GM13976 (cell line): ENCODE data around the gene CDC42EP2.

ENCODE experiments used
- DNase-seq: peaks from one replicate; pipeline ENCODE4 v3.0.0; 2012; ENCODE audit warnings: low spot score
- in situ Hi-C: fragments of 300-500 bp; cut with MboI; formaldehyde crosslinking; loops from one replicate; pipeline ENCODE4 v1.12.0; 2022; ENCODE audit warnings: low sequenced_read_pairs, mixed read lengths, inconsistent platforms; ENCODE audit not compliant: unreplicated experiment
- TF ChIP-seq, protein P1 (sequence below): IDR thresholded peaks from 2 replicates; pipeline ENCODE4 v1.5.1; 2012; ENCODE audit warnings: borderline replicate concordance, mild to moderate bottlenecking; ENCODE audit not compliant: insufficient read depth; ENCODE audit errors: extremely low read depth, missing control alignments, control extremely low read depth

CDC42EP2 gene

DNA sequence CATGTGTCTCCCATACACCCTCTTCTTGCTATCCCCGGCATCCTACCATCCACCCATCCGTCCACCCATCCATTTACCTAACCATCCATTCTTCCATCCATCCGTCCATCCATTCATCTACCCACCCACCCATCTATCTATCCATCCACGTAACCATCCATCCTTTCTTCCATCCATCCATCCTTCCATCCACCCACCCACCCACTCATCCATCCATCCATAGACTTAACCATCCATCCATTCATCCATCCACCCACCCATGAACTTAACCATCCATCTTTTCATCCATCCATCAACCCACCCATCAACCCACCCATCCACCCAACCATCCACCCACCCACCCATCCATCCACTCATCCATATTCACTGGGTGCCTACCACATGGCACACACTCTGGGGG is 10.6 kb upstream of the CDC42EP2 start:
- in situ Hi-C loops, result no loop called here
- TF ChIP-seq, protein P1, sequence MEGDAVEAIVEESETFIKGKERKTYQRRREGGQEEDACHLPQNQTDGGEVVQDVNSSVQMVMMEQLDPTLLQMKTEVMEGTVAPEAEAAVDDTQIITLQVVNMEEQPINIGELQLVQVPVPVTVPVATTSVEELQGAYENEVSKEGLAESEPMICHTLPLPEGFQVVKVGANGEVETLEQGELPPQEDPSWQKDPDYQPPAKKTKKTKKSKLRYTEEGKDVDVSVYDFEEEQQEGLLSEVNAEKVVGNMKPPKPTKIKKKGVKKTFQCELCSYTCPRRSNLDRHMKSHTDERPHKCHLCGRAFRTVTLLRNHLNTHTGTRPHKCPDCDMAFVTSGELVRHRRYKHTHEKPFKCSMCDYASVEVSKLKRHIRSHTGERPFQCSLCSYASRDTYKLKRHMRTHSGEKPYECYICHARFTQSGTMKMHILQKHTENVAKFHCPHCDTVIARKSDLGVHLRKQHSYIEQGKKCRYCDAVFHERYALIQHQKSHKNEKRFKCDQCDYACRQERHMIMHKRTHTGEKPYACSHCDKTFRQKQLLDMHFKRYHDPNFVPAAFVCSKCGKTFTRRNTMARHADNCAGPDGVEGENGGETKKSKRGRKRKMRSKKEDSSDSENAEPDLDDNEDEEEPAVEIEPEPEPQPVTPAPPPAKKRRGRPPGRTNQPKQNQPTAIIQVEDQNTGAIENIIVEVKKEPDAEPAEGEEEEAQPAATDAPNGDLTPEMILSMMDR, result no peak

DNA sequence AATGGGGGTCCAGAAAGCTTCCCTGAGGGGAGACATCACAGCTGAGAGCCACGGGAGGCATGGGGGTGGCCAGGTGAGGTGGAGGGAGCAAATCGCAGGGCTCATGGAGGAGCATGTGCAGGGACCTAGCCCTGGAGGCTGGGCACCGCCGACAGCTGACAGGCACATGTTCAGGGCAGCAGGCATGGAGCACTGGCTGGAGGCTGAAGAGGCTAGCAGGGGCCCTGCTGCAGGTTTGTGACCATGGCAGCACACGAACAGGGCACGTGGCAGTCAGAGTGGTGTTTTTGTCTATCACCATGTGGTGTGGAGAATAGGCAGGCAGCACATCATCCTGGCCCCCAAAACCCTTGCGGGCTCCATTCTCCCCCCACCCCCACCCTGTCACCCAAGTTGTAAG is 10.1 kb upstream of the CDC42EP2 start:
- in situ Hi-C loops, result no loop called here
- TF ChIP-seq, protein P1, result no peak
- DNase-seq, result no peak

More for the DNA sequence above, 10.6 kb upstream of the CDC42EP2 start:
- DNase-seq, result no peak

DNA sequence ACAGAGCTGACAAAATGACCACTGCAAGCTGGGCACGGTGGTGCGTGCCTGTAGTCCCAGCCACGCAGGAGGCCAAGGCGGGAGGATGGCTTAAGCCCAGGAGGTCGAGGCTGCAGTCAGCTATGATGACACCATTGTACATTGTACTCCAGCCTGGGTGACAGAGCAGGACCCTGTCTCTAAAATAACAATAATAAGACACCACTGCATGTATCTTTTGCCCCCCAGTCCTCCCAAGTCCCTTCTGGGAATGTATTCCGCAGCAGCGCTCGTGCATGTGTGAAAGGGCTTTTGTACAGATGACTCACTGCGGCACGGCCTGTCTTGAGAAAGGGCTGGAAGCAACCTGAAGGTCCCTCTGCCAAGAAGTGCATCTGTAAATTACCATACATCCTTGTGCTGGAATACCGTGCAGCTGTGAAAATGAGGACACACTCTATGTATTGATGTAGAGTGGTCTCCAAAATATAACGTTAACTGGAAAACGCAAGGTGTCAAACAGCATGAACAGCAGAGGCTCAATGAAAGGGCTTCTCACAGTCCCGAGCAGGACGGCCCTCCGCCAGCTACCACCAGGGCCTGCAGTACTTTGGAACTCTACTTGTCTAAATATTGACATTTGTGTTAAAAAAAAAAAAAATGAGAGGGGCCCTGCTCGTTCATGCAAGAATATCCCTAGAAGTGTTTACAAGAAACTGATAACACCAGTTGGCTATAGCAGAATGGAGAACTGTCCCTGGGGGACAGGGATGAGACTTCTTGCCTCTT is 9.0 kb upstream of the CDC42EP2 start:
- in situ Hi-C loops, result no loop called here
- TF ChIP-seq, protein P1, result no peak
- DNase-seq, result no peak

DNA sequence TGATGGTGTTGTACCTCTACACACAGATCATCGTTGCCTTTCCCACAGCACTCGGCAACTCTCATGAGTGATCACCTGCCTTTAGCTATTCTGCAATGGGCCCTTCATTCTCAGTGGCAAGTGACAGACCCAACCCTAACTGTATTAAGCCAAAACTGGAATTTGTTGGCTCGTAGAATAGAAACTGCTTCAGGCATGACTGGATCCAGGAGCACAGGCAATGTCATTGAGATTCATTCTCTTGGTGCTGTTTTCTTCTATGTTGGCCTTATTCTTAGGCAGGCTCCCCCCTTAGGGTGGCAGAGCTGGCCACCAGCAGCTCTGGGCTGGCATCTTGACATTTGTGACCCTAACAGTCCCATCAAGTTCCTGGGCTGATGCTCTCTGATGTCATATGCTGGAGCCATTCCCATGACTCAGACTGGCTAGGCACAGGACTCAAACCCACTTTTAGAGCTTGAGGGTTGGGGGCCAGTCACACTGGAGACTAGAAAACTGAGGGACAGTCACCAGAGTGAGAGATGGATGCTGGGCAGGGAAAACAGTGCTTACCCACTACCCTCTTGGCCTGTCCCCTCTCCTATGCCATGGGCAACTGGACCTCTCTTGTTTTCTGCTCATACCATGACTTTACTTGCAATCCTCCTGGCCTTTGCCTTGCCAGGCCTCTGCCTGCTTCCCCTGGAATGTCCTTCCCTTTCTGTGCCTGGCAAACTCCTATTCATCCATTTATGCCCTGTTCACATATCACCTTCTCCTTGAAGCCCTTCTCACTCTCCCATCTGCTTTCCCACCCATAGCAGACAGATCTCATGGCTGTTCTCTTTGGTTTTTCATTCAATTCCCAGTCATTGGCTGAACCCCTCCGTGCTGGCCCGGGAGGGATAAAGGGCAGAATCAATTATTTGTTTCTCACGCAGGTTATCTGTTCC is 7.1 kb upstream of the CDC42EP2 start:
- in situ Hi-C loops, result no loop called here
- TF ChIP-seq, protein P1, result no peak
- no peak for DNase-seq

DNA sequence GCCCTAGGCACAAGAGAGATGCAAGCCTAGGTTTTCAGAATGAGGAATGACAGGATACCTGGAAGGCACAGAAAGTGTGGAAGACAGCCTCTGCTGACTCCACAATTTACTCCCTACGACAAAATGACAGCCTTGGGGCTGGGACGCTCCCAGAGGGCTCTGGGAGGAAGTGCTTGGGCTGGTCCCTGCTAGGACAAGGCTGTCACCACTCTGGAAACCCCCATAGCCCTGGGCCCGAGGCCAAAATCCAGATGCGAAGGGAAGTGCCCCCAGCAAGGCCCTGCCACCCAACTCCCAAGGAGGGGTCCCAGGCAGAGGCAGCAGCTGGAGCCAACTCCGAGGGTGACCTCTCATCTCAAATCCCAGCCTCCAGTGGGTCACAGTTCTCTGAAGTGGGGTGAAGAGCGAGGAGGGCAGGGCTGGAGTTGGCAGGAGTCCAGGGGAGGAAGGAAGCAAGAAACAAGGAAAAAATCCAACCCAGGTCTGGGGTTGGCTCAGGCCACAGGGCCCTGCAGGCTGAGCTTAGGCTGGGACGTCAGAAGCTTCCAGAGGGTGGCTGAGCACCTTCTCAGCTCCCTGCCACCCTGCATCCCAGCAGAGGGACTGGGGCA is 6.3 kb upstream of the CDC42EP2 start:
- TF ChIP-seq, protein P1, result no peak
- in situ Hi-C loops, result no loop called here
- DNase-seq, result peak; percentile 52

DNA sequence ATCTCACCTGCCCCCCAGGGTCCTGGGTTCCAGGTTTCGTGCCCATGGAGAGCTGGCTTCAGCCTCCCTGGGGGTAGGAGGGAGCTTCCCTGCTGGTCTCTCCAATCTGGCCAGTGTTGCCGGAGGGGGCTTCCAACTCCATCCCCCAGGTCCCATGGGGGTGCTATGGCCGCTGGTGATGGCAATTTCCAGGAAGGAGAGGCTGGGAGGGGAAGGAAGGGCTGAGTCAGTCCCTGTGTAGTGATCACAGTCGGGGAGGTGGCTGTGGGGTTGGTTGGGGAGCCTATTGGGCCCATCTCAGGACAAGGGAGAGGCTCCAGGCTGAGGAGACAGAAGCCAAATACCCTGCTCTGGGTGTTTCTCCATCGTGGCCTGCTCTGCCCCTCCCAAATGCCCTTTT is 5.7 kb upstream of the CDC42EP2 start:
- in situ Hi-C loops, result no loop called here
- DNase-seq, result no peak
- TF ChIP-seq, protein P1, result no peak
